HFFc6 (cell line): Measurements from ENCODE around the gene SLC16A1. TPM values are rescaled to one million over a fixed set of nuclear protein-coding genes. Genes with fewer than 3 reads are reported as not detected.
"Not testable (repeated sequence)": the region's sequence is repeated elsewhere in the genome, so short reads cannot be mapped to it uniquely, and the experiment has no call there.

Experiments used
- DNase-seq: peaks from one replicate; pipeline ENCODE4 v3.0.0-alpha.2; 2018
- H3K27ac Mint-ChIP-seq: 2 replicates; pipeline ENCODE4 v1.8.0; 2020; ENCODE audit warnings: mild to moderate bottlenecking, mixed read lengths
- H3K27me3 Mint-ChIP-seq: 2 replicates; pipeline ENCODE4 v1.8.0; 2021; ENCODE audit warnings: mild to moderate bottlenecking, moderate library complexity, mixed read lengths; ENCODE audit not compliant: insufficient read depth
- H3K36me3 Mint-ChIP-seq: 2 replicates; pipeline ENCODE4 v1.8.0; 2021; ENCODE audit warnings: low read depth, mixed read lengths
- H3K4me1 Mint-ChIP-seq: 2 replicates; pipeline ENCODE4 v1.8.0; 2020; ENCODE audit warnings: low read depth, mixed read lengths
- H3K4me3 Mint-ChIP-seq: 2 replicates; pipeline ENCODE4 v1.8.0; 2020; ENCODE audit warnings: mild to moderate bottlenecking, moderate library complexity, mixed read lengths
- H3K9me3 Mint-ChIP-seq: 2 replicates; pipeline ENCODE4 v1.8.0; 2020; ENCODE audit warnings: mild to moderate bottlenecking, mixed read lengths
- CTCF ChIP-seq: fragments of 200-600 bp; sonication (generic); IDR thresholded peaks from 2 replicates; pipeline ENCODE4 v1.5.0; 2021; ENCODE audit warnings: antibody characterized with exemption, mild to moderate bottlenecking
- total RNA-seq, 6 experiments: library from RNA; stranded (reverse); fragmentation: NEBNext Ultra II Directional; extraction: Animal tissue kit (Norgen Biotek cat#: 25700); gene quantifications; 2 replicates in 1 of 6; 3 replicates in 5 of 6; pipeline ENCODE4 v1.2.3, GENCODE V29; 2021

The SLC16A1 gene
- total RNA-seq, 6 experiments from 2014 or later, result 61.0 to 95.0 (median 69.4) TPM

DNA sequence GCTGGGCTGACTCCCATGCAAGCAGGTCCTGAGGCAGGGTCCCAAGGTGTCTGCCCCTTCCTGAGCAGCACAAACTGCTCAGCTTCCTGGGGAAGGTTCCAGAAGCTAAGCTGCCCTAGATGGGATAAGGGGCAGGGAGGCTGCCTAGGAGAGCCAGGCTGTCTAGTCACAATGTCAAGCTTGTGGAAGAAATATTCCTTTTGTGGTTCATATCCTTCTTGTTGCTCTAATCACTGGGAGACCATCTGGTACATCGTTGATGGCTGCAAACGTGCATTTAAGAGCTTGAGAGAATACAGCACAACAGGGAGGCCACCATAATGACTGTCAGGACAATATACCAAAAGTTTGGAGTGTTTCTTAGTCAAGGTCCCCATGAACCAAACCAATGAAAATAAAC lies 67.4 kb downstream of the SLC16A1 start:
- H3K36me3 Mint-ChIP-seq, result peaks cover 4% of the 10 kb centered on the region
- no peak overlapping the region for H3K4me3 Mint-ChIP-seq
- peaks cover 11% of the 10 kb centered on the region for H3K9me3 Mint-ChIP-seq
- DNase-seq, result no peak
- no peak overlapping the region for H3K27ac Mint-ChIP-seq
- peaks cover 15% of the 10 kb centered on the region for H3K4me1 Mint-ChIP-seq
- peaks cover 3% of the 10 kb centered on the region for H3K27me3 Mint-ChIP-seq
- no peak for TF ChIP-seq CTCF

- H3K4me1 Mint-ChIP-seq, result peaks cover 18% of the 10 kb centered on the region
- TF ChIP-seq CTCF, result no peak
- peaks cover 3% of the 10 kb centered on the region for H3K27me3 Mint-ChIP-seq
- no peaks in the 10 kb centered on the region for H3K36me3 Mint-ChIP-seq
- H3K27ac Mint-ChIP-seq, result no peak overlapping the region
- DNase-seq, result no peak
- peaks cover 4% of the 10 kb centered on the region; the same call in 1 of the 2 replicates for H3K9me3 Mint-ChIP-seq
- no peak overlapping the region for H3K4me3 Mint-ChIP-seq
These were observed 68.3 kb downstream of the SLC16A1 start for GRCh38 chr1:112887599-112888283.

- not testable (repeated sequence) for DNase-seq, H3K4me3 Mint-ChIP-seq, H3K9me3 Mint-ChIP-seq, H3K36me3 Mint-ChIP-seq, H3K27me3 Mint-ChIP-seq, H3K27ac Mint-ChIP-seq
- H3K4me1 Mint-ChIP-seq, result peaks cover 44% of the 10 kb centered on the region
These were observed 71.0 kb downstream of the SLC16A1 start for GRCh38 chr1:112884996-112885395.

DNA sequence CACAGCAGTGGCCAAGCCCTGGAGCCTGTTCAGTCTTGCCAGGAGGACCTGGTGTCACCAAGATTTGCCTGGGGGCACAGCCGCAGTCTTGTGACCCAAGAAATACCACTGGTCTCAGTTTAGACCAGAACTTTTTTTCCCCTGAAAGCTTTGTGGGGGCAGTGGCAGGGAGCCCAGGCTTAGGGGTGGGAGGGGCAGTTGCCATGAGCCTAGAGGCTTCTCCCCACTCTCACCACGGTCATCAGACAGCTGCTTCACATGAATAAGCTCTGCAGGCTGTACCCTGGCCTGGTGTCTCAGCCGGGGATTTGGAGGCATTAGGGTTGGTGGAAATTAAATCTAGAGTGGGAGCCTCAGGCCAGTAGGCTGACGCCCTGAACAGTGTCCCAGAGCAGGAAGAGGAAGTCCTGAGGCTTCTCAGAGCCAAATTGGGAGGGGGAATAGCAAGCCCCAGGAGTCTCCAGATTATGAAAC lies 73.7 kb downstream of the SLC16A1 start:
- H3K9me3 Mint-ChIP-seq, result no peaks in the 10 kb centered on the region
- H3K4me1 Mint-ChIP-seq, result peaks cover 40% of the 10 kb centered on the region
- peak overlapping the region; percentile 80 for H3K27ac Mint-ChIP-seq
- peak; percentile 19 for DNase-seq
- TF ChIP-seq CTCF, result no peak
- H3K4me3 Mint-ChIP-seq, result peak overlapping the region; percentile 19; the same call in 1 of the 2 replicates
- H3K36me3 Mint-ChIP-seq, result no peaks in the 10 kb centered on the region
- no peaks in the 10 kb centered on the region; the same call in none of the 2 replicates for H3K27me3 Mint-ChIP-seq

DNA sequence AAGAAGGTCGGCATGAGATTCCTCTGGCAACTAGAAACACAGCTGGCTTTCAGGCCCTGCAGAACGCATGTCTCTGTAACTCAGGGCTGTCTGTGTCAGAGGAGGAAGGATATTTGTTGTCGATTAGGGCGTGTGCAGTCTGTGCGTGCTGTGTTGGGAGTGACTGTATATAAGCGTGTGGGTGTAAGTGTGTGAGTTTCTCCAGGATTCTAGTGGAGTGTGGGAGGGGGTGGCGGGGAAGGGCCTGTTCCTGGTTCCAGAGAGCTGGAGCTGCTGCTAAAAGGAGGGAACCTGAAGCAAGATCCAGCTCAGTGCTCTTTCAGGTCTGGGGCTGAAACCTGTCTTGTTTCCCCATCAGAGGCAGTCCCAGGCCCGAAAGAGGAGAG lies 74.3 kb downstream of the SLC16A1 start:
- TF ChIP-seq CTCF, result no peak
- Mint-ChIP-seq H3K27ac (peak overlapping the region; percentile 80), H3K4me1 (peaks cover 41% of the 10 kb centered on the region), H3K27me3 (no peaks in the 10 kb centered on the region; the same call in none of the 2 replicates), H3K4me3 (peak overlapping the region; percentile 19), H3K9me3 (no peaks in the 10 kb centered on the region), H3K36me3 (no peaks in the 10 kb centered on the region)
- DNase-seq, result peak; percentile 48

DNA sequence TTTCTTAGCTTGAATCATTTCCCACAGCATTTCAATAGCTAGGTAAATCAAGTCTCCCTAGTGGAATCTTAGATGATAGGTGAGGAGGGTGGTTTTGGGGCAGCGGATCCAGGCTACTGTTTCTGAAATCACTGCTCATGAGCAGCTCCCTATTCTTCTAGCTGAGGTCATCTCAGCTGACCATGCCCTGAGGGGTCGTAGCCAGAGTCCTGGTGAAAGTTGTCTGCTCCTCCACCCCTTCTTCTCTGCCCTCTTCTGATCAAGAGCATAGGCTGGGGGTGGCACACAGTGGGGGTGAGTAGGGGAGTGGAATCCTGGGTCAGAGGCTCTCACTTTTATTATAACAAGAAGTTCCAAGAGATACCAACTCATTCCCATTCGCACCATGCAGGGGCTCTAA lies 76.2 kb downstream of the SLC16A1 start:
- Mint-ChIP-seq H3K27me3 (no peaks in the 10 kb centered on the region; the same call in none of the 2 replicates), H3K4me1 (peaks cover 46% of the 10 kb centered on the region), H3K4me3 (no peak overlapping the region), H3K27ac (no peak overlapping the region), H3K9me3 (no peaks in the 10 kb centered on the region), H3K36me3 (no peaks in the 10 kb centered on the region)
- TF ChIP-seq CTCF, result no peak
- DNase-seq, result no peak
